Esophagus squamous epithelium (tissue), 5 donors: ENCODE data around the gene JOSD1. TPM values are rescaled to one million over a fixed set of nuclear protein-coding genes. Genes with fewer than 3 reads are reported as not detected.
A peak's percentile ranks its signal among the peaks of the same experiment; 100 is the strongest.

Source experiments
- DNase-seq: peaks from one replicate; lab custom pipeline; 2025; lab: John Stamatoyannopoulos, UW
- H3K27ac ChIP-seq, 4 donors: fragments of 200-600 bp; sonication (generic); one replicate each; pipeline ENCODE4 v1.5.1; 2016 to 2019; ENCODE audit warnings: mild to moderate bottlenecking in 1 of 4
- H3K27me3 ChIP-seq, 4 donors: fragments of 200-600 bp; sonication (generic); 1 replicate in 3 of 4; 2 replicates in 1 of 4; pipeline versions ENCODE4 v1.5.1 to v1.6.0; 2017 to 2021; ENCODE audit warnings: antibody characterized with exemption in 1 of 4
- H3K36me3 ChIP-seq, 3 donors: fragments of 200-600 bp; sonication (generic); one replicate each; pipeline ENCODE4 v1.5.1; 2016 to 2019
- H3K4me1 ChIP-seq, 3 donors: fragments of 200-600 bp; sonication (generic); one replicate each; pipeline ENCODE4 v1.5.1; 2017 to 2019
- H3K4me3 ChIP-seq, 4 donors: fragments of 200-600 bp; sonication (generic); 1 replicate in 3 of 4; 2 replicates in 1 of 4; pipeline ENCODE4 v1.5.1; 2016 to 2019; ENCODE audit warnings: mild to moderate bottlenecking in 2 of 4, moderate library complexity in 1 of 4
- H3K9me3 ChIP-seq, 3 donors: fragments of 200-600 bp; sonication (generic); one replicate each; pipeline ENCODE4 v1.5.1; 2016 to 2019
- CTCF ChIP-seq, 6 experiments: fragments of 450-650 bp in 4 of 6; fragments of 200-600 bp in 2 of 6; sonication (generic) in 2 of 6; IDR thresholded peaks; one replicate each; pipeline ENCODE4 v1.5.1; 2016 to 2019; ENCODE audit warnings: antibody characterized with exemption in 6 of 6, mild to moderate bottlenecking in 4 of 6, moderate library complexity in 4 of 6
- POLR2A ChIP-seq, 4 donors: fragments of 450-650 bp; IDR thresholded peaks; one replicate each; pipeline ENCODE4 v1.6.1; 2017; ENCODE audit warnings: antibody characterized with exemption in 4 of 4, mild to moderate bottlenecking in 4 of 4, moderate library complexity in 3 of 4
- WGBS, 2 donors: methylation state at CpG; one replicate each; pipeline ENCODE4 v1.1.5; 2018; 5-methylcytosine and 5-hydroxymethylcytosine counted together
- intact Hi-C: fragments of 100-400 bp; cut with DNase I; formaldehyde crosslinking; loops from one replicate; pipeline ENCODE4 v1.15.0; 2022
- total RNA-seq, 4 donors: library from RNA; depleted of rRNA; stranded (reverse); fragments of >200 nt; gene quantifications; one replicate each; pipeline ENCODE4 v1.1.0, GENCODE V29; 2016
- donor health status: DM: yes; HTN: yes; CAD: no.

Gene JOSD1
- total RNA-seq, 4 donors from 2014 or later = 27.8 to 48.8 (median 33.1) TPM

GRCh38 chr22:38725900-38726655 lies 25.3 kb upstream of the JOSD1 start:
- TF ChIP-seq POLR2A (IDR thresholded peaks at IDR 0.05) (no peak), CTCF (IDR thresholded peaks at IDR 0.05) (no peak)
- H3K9me3 ChIP-seq = no peaks in the 10 kb centered on the region
- no peaks in the 10 kb centered on the region for H3K4me1 ChIP-seq
- intact Hi-C loops = no loop called here
- peaks cover 54 to 100% (median 72%) of the 10 kb centered on the region in 3 donors for H3K36me3 ChIP-seq
- H3K4me3 ChIP-seq = no peak overlapping the region
- DNase-seq = no peak
- WGBS, 2 donors = 95 to 97% methylated on average over 12 to 13 of the region's 18 CpGs
- H3K27ac ChIP-seq = no peak overlapping the region
- no peaks in the 10 kb centered on the region for H3K27me3 ChIP-seq

- H3K27me3 ChIP-seq = no peaks in the 10 kb centered on the region
- TF ChIP-seq POLR2A (IDR thresholded peaks at IDR 0.05) (no peak), CTCF (IDR thresholded peaks at IDR 0.05) (peak in 5 of 6 experiments; percentile 10 to 54 (median 31))
- no peaks in the 10 kb centered on the region for H3K9me3 ChIP-seq
- no peak overlapping the region for H3K4me3 ChIP-seq
- peaks cover 44 to 100% (median 62%) of the 10 kb centered on the region in 3 donors for H3K36me3 ChIP-seq
- 71 to 76% methylated on average over 3 of the region's 3 CpGs for WGBS, 2 donors
- DNase-seq = no peak
- intact Hi-C loops = no loop called here
- H3K4me1 ChIP-seq = no peaks in the 10 kb centered on the region
- H3K27ac ChIP-seq = no peak overlapping the region
These were observed 24.3 kb upstream of the JOSD1 start for GRCh38 chr22:38724926-38725571.

- no peak overlapping the region for H3K27ac ChIP-seq
- no peaks in the 10 kb centered on the region for H3K9me3 ChIP-seq
- no peak overlapping the region for H3K4me3 ChIP-seq
- DNase-seq = no peak
- peaks cover 36 to 99% (median 55%) of the 10 kb centered on the region in 3 donors for H3K36me3 ChIP-seq
- intact Hi-C loops = no loop called here
- TF ChIP-seq CTCF (IDR thresholded peaks at IDR 0.05) (no peak), POLR2A (IDR thresholded peaks at IDR 0.05) (no peak)
- 90 to 94% methylated on average over 3 to 4 of the region's 7 CpGs for WGBS, 2 donors
- no peaks in the 10 kb centered on the region for H3K27me3 ChIP-seq
- H3K4me1 ChIP-seq = peaks cover 0 to 4% (median 4%) of the 10 kb centered on the region in 3 donors
These were observed 23.4 kb upstream of the JOSD1 start for GRCh38 chr22:38724176-38724575.

GRCh38 chr22:38721551-38721950 lies 20.8 kb upstream of the JOSD1 start:
- Histone ChIP-seq H3K9me3 (no peaks in the 10 kb centered on the region), H3K36me3 (peaks cover 14 to 93% (median 35%) of the 10 kb centered on the region in 3 donors), H3K27ac (no peak overlapping the region), H3K4me3 (no peak overlapping the region), H3K27me3 (no peaks in the 10 kb centered on the region), H3K4me1 (peaks cover 4 to 28% (median 28%) of the 10 kb centered on the region in 3 donors)
- DNase-seq = no peak
- TF ChIP-seq POLR2A (IDR thresholded peaks at IDR 0.05) (no peak), CTCF (IDR thresholded peaks at IDR 0.05) (no peak)
- intact Hi-C loops = no loop called here
- WGBS, 2 donors = 91 to 92% methylated on average over 6 to 7 of the region's 7 CpGs

GRCh38 chr22:38720350-38720749 lies 19.6 kb upstream of the JOSD1 start:
- intact Hi-C loops = no loop called here
- no peak for DNase-seq
- Histone ChIP-seq H3K36me3 (peaks cover 2 to 93% (median 30%) of the 10 kb centered on the region in 3 donors), H3K4me1 (peaks cover 4 to 35% (median 30%) of the 10 kb centered on the region in 3 donors), H3K4me3 (no peak overlapping the region), H3K27ac (no peak overlapping the region), H3K27me3 (no peaks in the 10 kb centered on the region), H3K9me3 (no peaks in the 10 kb centered on the region)
- 80 to 92% methylated on average over 3 of the region's 3 CpGs for WGBS, 2 donors
- no peak for TF ChIP-seq POLR2A (IDR thresholded peaks at IDR 0.05)
